ENCODE data around the gene FNDC3B.

Gene FNDC3B

GRCh38 chr3:172033396-172033795, 6.0 kb upstream of the FNDC3B start:
- DNase-seq: no peak

DNA sequence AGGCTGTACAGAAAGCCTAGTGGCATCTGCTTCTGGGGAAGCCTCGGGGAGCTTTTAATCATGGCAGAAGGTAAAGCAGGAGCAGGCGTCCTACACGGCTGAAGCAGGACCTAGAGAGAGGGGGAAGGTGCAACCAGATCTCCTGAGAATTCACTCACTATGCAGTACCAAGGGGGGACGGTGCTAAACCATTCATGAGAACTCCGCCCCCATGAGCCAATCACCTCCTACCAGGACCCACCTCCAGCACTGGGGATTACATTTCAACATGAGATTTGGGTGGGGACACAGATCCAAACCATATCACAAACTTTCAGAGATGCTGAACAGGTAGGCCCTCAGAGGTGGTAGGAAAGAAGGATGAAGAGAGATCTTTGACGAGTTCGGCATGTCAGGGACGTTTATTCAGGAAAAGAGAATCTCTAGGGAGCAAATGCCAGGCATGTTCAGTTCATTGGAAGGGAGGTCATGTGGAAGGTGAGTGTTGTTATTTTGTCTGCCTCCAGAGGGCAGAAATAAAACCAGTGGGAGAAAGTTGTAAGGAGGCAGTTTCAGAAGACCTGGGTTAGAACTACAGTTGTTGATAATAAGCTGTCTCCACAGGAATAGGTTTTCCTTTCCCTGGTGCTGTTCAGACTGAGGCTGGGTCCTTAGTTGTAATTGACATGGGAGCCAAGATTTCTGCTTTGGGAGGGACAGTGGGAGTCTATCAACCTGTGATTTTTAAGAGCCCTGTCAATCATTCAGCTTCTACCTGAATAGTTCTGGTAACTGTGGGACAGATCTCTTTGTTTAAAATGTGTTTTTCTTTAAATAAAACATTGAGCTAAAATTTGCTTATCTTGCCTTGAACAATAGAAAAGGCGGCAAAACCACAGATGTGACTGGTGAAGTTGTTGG, 4.3 kb upstream of the FNDC3B start:
- peak in 1 of 2 experiments; percentile 46 for DNase-seq

DNA sequence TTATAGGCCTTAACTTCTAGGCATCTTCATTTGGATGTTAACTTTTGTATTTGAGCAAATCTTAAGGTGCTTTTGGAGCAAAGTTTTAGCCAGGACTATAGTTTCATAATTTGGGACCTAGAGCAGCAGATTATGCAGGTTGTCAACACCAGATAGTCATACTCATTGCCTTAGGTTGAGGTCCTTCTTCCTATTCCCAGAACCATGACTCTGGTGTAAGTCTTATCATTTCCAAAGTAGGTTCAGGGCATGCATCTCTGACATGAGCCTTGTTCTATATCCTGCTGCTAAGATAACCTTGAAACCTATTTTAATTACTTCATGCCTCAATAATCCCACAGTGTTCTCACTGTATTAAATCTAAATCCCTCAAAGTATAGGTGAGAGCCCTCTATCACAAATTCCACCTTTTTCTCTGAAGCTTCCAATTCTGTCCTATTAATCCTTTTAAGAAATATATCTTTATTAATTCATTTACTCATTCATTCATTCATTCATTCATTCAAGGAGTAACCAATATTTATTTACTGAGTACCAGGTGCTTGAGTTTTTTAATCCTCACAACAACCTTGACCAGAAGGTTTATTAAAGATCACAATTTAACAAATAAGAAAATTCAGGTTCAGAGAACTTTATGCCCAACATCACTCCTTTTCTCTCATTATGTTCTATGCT, 2.7 kb upstream of the FNDC3B start:
- DNase-seq: no peak

DNA sequence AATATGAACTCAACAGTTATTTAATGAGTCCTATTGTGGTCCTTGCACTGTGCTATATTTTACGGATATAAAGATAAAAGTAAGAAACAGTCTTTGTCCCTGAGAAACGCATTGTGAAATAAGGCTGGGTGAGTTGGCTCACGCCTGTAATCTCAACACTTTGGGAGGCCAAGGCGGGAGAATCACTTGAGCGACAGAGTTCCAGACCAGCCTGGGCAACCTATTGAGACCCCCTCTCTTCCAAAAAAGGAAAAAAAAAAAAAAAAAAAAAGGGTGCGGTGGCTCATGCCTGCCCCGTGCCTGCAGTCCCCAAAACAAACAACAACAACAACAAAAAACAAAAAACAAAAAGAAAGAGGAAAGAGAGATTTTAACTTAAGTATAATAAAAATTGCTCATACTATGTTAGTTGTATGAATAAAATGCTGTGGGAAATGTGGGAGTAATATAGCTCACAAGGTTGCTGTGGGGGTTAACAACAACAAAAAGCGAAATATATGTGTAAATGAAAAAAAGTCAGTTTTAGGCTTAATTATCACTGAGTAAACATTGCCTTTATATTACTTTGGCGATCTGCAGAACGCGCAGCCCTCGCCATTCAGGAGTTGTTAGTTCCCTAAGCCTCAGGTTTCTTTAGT, 461 bp upstream of the FNDC3B start:
- DNase-seq: no peak

GRCh38 chr3:172040078-172040980, 951 bp downstream of the FNDC3B start:
- peak; percentile 29 to 79 for DNase-seq

GRCh38 chr3:172040981-172041963, 1.9 kb downstream of the FNDC3B start:
- DNase-seq: peak in 1 of 2 experiments; percentile 59

GRCh38 chr3:172042136-172042662, 2.8 kb downstream of the FNDC3B start:
- DNase-seq: no peak

DNA sequence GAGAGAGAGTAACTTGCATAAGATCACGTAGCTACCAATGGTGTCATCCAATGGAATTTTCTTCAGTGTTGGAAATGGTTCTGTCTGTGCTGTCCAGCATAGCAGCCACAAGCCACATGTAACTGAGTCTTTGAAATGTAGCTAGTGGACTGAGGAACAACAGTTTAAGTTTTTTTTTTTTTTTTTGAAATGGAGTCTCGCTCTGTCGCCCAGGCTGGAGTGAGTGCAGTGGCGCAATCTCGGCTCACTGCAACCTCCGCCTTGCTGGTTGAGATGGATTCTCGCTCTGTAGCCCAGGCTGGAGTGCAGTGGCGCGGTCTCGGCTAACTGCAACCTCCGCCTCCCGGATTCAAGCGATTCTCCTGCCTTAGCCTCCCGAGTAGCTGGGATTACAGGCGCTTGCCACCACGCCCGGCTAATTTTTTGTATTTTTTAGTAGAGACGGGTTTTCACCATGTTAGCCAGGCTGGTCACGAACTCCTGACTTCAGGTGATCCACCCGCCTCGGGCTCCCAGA, 3.3 kb downstream of the FNDC3B start:
- peak in 1 of 2 experiments; percentile 32 for DNase-seq

DNA sequence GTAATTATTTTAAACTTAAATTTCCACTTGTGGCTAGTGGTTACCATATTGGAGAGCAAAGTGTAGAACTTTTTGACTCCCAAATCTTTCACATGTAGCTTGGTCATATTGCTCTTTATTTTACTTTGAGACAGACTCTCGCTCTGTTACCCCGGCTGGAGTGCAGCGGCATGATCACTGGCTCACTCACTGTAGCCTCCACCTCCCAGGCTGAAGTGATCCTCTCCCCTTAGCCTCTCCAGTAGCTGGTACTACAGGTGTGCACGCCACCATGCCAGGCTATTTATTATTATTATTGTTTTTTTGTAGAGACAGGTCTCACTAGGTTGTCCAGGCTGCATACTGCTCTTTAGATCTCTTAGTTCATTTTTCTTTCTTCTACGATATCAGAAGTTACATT, 3.9 kb downstream of the FNDC3B start:
- no peak for DNase-seq

- no peak for DNase-seq
Observed at GRCh38 chr3:172043766-172044165, 4.4 kb downstream of the FNDC3B start.

DNA sequence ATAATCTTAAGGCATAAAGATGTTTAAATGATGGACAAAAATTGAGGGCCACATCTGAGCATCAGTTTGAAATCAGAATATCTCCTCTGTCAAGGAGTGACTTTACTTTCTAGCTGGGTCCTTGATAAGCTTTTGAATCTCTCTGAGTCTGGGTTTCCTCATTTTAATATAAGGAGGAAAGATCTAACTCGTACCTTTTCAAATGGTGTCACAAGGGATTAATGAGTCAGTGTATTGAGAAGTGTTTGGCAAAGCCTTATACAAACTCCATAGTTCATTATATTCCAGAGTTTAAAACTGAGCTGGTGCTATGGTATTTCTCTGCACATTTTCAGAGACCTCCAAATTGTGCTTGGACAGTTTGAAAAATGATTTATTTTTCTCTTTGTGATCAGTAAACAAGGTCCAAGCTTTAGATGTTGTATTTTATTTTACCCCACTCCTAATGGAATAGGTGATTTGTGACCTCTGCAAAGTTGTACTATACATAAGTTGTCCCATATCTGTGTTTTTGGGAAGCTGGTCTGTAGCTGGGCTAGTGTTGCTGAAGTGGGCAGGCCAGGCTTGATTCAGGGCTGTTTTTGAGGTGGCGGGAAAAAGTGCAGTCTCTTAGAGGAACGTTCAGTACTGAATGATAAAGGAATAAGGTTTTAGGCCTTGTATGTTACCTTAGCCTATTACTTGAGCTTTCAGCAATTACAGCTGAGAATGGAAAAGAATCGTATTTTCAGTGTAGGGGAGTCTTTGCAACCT, 5.6 kb downstream of the FNDC3B start:
- no peak for DNase-seq

DNA sequence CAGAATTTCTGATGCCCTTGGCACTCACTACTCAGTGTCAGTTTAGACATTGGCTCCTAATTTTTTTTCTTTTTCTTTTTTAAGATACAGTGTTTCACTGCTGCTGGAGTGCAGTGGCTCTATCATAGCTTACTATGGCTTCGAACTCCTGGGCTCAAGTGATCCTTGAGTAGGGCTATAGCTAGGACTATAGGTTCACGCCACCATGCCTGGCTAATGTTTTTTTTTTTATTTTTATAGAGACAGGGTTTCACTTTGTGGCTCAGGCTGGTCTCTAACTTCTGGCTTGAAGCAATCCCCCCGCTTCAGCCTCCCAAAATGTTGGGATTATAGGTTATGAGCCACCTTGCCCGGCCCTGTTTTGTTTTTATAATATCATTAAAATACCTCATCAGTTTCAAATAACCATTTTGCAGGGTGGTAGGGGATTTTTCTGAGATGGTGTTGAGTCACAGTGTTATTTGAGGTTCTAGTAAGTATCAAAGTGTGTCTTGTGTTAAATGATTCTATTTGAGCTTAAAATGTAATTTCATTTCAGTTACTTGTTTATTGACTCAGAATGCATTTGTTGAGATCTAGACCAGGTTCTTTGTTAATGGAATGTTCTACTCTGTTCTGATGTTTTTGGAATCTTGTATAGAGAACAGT, 7.0 kb downstream of the FNDC3B start:
- no peak for DNase-seq

DNA sequence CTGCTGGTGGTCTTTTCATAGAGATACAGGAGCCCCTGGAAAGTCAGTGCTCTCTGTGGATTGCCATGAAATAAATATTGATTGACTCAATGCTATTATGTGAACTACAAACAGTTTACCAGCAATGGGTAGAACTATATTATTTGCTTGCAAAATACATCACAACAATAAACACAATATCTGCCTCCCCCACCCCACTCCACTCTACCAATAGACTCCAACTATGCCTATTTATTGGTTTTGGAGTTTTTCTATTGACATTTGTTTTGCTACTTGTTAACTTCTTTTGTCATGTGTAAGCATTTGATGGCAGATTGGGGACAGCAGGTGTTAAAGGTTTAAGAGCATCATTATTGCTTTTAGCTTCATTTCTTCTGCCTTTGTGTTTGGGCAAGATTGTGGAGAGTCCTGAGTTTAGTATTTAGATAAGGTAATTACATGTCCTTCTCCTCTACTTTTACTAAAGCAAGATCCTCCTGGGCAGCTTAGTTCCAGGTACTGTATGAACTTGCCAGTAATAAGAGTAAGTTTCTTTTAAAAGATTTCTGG, 8.3 kb downstream of the FNDC3B start:
- DNase-seq: no peak

DNA sequence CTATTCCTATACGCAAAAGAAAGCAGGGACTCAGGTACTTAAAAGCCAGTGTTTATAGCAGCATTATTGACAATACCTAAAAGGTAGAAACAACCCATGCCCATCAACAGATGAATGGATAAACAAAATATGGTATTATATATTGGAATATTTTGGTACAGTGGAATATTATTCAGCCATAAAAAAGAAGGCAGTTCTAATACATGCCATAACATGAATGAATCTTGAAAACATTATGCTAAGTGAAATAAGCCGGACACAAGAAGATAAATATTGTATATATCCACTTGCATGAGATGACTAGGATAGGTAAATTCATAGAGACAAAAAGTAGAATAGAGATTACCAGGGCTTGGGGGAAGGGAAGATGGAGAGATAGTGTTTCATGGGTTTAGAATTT, 9.2 kb downstream of the FNDC3B start:
- DNase-seq: no peak

- no peak for DNase-seq
Observed at GRCh38 chr3:172051310-172051956, 12.1 kb downstream of the FNDC3B start.

GRCh38 chr3:172051957-172052354, 12.6 kb downstream of the FNDC3B start:
- DNase-seq: no peak

GRCh38 chr3:172052405-172052804, 13.0 kb downstream of the FNDC3B start:
- no peak for DNase-seq

GRCh38 chr3:172054115-172054764, 14.9 kb downstream of the FNDC3B start:
- DNase-seq: no peak
